ENCODE measurements around the gene LEF1. TPM values are rescaled to one million over a fixed set of nuclear protein-coding genes. Genes with fewer than 3 reads are reported as not detected.
"Not testable (repeated sequence)": the region's sequence is repeated elsewhere in the genome, so short reads cannot be mapped to it uniquely, and the experiment has no call there.

LEF1 gene
- total RNA-seq, 1 experiment from 2014 or later, result 0.10 TPM

- no peak for DNase-seq (ENCODE audit: low spot score)
These were observed 134.2 kb downstream of the LEF1 start for GRCh38 chr4:108034565-108034964.

GRCh38 chr4:108033348-108033747 lies 135.4 kb downstream of the LEF1 start:
- DNase-seq (ENCODE audit: low spot score), result no peak

GRCh38 chr4:108031427-108032083 lies 137.2 kb downstream of the LEF1 start:
- no peak for DNase-seq (ENCODE audit: low spot score)

GRCh38 chr4:108030332-108030731 lies 138.4 kb downstream of the LEF1 start:
- peak; percentile 51 for DNase-seq (ENCODE audit: low spot score)

- no peak for DNase-seq (ENCODE audit: low spot score)
These were observed 139.0 kb downstream of the LEF1 start for GRCh38 chr4:108029731-108030130.

GRCh38 chr4:108029016-108029720 lies 139.6 kb downstream of the LEF1 start:
- DNase-seq (ENCODE audit: low spot score), result no peak

- no peak for DNase-seq (ENCODE audit: low spot score)
These were observed 143.9 kb downstream of the LEF1 start for GRCh38 chr4:108024878-108025165.

GRCh38 chr4:108024085-108024877 lies 144.5 kb downstream of the LEF1 start:
- no peak for DNase-seq (ENCODE audit: low spot score)

- no peak for DNase-seq (ENCODE audit: low spot score)
These were observed 149.9 kb downstream of the LEF1 start for GRCh38 chr4:108018884-108019187.

- DNase-seq (ENCODE audit: low spot score), result peak; percentile 85
These were observed 150.5 kb downstream of the LEF1 start for GRCh38 chr4:108018040-108018883.

GRCh38 chr4:108013955-108014354 lies 154.8 kb downstream of the LEF1 start:
- no peak for DNase-seq (ENCODE audit: low spot score)

- no peak for DNase-seq (ENCODE audit: low spot score)
These were observed 155.4 kb downstream of the LEF1 start for GRCh38 chr4:108013327-108013726.

GRCh38 chr4:108012382-108012781 lies 156.3 kb downstream of the LEF1 start:
- DNase-seq (ENCODE audit: low spot score), result not testable (repeated sequence)

GRCh38 chr4:108010167-108010566 lies 158.6 kb downstream of the LEF1 start:
- DNase-seq (ENCODE audit: low spot score), result no peak

- no peak for DNase-seq (ENCODE audit: low spot score)
These were observed 160.0 kb downstream of the LEF1 start for GRCh38 chr4:108008721-108009120.

- no peak for DNase-seq (ENCODE audit: low spot score)
These were observed 160.7 kb downstream of the LEF1 start for GRCh38 chr4:108007984-108008383.

GRCh38 chr4:108006361-108006760 lies 162.4 kb downstream of the LEF1 start:
- DNase-seq (ENCODE audit: low spot score), result no peak

GRCh38 chr4:108005807-108006206 lies 162.9 kb downstream of the LEF1 start:
- no peak for DNase-seq (ENCODE audit: low spot score)

- DNase-seq (ENCODE audit: low spot score), result no peak
These were observed 164.1 kb downstream of the LEF1 start for GRCh38 chr4:108004646-108005045.

GRCh38 chr4:108003982-108004515 lies 164.7 kb downstream of the LEF1 start:
- no peak for DNase-seq (ENCODE audit: low spot score)

GRCh38 chr4:108001540-108002135 lies 167.1 kb downstream of the LEF1 start:
- DNase-seq (ENCODE audit: low spot score), result no peak

Data from HT-29 (cell line).